HG03460 (cell line): ENCODE results near the gene PDP2.
A peak's percentile ranks its signal among the peaks of the same experiment; 100 is the strongest.
"Not testable (repeated sequence)": the region's sequence is repeated elsewhere in the genome, so short reads cannot be mapped to it uniquely, and the experiment has no call there.

Experiments
- ATAC-seq: cut with Tn5 transposase; IDR thresholded peaks from one replicate; pipeline ENCODE4 v1.9.1; 2021; ENCODE audit not compliant: unreplicated experiment

PDP2 gene

DNA sequence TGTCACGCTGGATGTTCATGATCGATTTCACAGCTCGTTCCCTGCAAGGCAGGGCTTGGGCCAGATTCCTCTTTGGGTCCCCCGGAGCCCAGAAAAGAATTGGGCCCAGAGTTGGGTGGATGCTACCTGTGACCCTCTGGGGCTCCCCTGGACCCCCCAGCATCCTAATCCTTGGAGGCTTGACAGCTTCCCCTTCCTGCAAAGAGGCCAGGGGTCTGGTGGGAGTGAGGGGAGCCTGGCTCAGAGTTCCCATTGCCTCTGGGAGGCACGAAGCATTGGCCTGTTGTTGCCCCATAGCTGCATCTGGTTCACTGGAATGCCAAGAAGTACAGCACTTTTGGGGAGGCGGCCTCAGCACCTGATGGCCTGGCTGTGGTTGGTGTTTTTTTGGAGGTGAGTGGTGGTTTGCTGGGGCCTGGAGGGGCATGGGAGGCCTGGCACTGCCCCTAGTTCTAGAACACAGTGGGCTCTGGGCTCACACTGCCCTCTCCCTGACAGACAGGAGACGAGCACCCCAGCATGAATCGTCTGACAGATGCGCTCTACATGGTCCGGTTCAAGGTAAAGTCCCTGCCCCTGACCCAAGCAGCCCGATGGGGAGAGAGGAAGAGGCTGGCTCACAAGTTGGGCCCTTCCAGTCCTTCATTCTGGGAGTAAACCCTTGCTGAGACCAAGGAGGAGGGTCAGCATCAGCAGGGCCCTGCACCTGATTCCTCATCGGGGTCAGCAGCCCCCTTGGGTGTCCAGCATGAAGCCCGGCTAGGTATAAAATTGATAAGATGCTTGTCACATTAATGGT is 28.9 kb upstream of the PDP2 start:
- no peak for ATAC-seq

DNA sequence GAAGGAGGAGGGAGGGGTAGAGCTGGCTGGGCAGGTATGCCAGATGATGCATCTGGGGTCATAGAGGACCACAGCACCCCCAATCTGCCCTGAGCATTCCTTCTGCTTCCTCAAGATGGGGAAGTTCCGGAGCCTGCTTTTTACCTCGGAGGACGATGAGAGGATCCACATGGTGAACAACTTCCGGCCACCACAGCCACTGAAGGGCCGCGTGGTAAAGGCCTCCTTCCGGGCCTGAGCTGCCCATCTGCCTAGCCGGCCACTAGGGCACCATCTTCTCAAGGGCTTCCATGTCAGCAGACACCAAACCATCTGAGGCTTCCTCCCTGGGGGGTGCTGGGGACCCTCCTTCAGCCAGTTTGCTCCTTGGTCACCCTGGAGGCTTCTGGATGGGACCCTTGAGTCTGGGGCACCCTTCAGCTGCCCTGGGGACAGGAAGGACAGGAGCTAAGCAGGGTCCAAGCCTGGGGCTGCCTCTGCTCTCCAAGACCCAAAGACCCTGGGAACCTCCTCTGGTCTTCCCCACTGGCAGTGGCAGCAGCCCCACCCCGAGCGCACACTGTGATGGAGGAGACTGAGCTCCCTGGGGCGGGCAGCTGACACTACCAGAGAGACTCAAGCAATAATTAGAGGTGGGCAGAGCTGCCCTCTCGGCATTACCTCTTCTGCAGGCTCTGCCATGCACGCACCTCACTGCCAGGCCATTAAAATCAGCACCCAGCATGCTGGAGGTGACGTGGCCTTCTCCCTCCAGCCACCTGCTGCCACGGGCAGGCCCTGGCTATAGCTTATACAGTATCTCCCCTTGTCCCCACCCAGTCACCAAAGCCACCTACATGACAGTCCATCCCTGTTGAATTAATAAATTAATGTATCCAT is 26.8 kb upstream of the PDP2 start:
- ATAC-seq = no peak

DNA sequence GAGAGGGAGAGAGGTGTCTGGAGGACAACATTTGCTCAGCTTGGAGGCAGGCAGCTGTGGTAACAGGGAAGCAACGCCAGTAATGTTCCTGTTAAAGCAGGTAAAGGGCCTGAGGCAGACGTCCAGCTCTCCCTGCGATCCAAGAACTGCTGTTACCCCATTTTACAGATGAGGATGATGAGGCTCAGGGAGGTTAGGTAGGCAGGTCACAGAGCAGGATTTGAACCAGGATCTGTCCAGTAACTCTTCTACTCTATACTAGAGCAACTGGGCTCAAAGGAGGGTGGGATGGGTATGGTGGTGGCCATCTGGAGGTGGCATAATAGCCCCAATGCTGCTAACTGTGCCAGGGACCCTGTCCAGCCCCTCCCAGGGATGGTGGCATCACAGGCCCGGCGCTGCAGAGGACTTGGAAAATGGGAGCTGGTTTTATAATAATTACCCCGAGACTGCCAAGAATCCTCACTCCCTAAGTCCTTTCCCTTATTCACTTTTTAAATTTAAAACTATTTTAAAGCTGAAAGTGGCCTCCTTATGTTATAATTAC is 24.1 kb upstream of the PDP2 start:
- ATAC-seq = no peak

DNA sequence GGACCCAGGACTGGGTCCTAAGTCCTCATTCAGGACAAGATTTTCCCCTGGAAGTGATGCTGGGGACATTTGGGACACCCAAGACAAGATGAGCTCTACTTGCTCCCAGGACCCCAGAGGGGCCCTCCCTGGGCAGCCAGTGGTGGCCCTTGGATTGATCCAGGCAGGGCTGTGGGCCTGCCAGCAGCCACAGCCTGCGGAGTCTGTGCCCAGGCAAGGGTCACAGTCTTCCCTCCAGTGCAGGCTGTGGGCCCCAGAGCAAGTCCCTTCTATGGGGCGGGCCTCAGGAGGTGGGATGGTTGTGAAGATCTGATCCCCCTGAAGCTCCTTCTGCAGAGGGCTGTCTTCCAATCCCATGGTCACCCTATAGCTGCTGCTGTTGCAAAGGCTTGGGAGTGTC is 23.5 kb upstream of the PDP2 start:
- no peak for ATAC-seq

DNA sequence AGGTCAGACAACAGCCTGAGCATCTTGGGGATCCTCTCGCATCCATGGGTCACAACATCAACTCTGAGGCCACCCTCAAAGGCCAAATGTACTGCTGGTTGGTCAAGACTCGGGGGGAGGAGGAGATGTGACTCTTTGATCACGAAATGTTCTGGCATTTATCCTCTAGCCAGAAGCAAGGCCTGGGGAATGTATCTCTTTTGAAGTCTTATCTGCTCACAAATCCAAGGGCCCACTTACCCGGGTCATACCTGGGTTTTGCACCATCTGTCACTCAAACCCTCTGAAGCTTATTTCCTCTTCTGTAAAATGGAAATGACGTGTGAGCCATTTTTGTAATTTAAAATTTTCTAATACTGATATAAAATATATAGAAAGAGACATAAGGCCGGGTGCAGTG is 22.9 kb upstream of the PDP2 start:
- ATAC-seq = no peak

DNA sequence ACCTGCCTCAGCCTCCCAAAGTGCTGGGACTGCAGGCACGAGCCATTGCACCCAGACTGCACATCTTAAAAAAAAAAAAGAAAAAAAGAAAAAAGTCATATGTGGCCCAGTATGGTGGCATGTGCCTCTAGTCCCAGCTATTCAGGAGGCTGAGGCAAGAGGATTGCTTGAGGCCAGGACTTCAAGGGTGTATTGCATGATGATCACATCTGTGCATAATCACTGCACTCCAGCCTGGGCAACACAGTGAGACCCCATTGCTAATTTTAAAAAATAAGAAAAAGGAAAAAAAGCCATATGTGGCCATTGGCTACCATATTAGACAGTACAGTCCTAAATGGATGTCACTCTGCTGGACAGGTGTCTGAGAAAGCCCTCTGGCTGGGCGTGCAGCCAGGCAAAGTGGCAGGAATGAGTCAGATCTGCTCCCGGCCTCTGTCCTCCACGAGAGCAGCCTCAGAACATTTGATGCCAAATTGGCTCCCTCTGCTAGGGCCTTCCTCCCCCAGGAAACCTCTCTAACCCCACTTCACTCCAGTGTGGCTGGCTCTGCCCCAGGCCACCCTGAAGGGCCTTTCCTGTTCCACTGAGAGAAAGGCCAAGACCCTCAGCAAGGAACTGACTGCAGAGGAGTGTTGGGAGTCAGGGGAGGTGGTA is 21.4 kb upstream of the PDP2 start:
- no peak for ATAC-seq

DNA sequence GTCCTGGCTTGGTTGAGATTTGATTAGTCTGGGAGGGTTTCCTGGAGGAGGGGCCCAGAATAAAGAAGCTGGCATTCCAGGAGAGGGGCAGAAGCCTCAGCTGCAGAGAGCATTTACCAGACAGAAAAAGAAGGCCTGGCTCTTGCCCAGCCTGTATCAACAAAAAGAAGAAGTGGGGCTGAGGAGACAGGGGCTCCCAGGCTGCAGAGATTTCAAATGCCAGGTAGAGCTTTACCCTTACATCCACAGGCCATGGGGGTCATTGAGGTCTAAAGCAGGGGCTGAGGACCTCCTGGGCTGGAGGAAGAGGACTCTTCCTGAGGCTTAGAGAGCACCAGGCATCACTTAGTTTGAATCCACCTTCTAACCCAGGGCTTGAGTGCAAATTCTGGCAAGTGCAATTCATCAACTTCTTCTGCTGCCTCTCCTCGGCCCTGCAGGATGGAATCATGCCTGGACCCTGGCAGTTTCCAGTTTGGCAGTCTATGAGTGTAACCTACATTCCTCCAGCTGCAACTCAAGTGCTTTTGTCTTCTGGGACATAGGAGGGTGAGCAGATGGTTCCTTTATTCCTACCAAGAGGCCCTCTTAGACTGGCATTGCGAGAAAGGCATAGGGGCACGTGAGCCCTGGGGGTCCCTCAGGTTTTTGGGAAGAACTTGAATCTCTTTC is 20.8 kb upstream of the PDP2 start:
- no peak for ATAC-seq

DNA sequence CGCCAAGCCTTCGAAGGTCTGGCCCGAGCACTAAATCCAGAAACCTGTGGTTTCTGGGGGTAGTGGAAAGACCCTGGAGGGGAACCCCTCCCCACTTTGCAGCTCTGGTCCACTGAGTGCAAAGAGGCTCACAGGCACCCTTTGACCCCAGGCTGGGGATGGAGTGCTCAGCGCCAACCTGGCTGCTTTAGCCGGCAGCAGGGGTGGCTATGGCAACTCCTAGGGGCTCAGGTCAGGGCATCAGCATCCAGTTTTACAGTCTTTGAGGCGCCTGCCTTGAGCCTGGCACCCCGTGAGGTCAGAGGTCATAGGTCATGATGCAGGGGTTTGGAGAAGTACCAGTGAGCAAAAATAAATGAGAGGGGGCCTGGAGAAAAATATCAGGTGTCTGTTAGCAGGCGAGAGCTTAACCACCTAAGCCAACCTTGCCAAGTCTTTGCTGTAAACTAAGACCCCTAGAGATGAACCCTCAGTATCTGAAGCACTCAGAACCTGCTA is 18.2 kb upstream of the PDP2 start:
- ATAC-seq = no peak

DNA sequence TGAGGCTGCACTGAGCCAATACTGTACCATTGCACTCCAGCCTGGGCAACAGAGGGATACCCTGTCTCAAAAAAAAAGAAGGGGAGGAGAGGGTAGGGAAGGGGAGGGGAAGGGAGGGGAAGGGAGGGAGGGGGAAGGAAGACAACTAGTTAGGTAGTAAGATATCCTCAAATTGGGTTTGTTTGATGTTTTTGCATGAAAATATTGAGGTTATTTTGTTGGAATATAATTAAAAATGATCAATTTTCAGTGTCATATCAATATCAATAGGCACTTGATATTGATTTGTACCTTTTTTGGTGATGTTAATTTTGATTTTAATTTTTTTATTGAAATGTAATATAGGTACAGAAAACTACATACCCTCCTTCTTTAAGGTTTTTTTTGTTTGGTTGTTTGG is 16.6 kb upstream of the PDP2 start:
- ATAC-seq = no peak

DNA sequence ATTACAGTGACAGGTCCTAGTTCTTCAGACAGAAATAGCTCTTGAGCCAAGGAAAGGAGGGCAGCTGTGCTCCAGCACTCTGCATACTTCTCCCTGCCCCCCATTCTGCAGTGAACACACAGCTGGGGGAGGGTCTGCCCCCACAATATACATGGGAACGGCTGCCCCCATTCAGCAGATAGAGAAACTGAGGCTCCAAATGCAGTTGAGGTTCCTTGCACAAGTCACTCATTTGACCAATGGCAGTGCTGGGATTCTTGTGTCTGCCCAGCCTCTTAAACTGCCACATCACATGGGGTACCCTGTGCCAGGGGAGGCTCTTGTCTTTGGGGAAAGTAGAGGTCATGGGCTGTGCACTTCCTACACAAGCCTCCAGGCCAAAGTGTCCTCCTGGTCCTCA is 10.9 kb upstream of the PDP2 start:
- no peak for ATAC-seq

DNA sequence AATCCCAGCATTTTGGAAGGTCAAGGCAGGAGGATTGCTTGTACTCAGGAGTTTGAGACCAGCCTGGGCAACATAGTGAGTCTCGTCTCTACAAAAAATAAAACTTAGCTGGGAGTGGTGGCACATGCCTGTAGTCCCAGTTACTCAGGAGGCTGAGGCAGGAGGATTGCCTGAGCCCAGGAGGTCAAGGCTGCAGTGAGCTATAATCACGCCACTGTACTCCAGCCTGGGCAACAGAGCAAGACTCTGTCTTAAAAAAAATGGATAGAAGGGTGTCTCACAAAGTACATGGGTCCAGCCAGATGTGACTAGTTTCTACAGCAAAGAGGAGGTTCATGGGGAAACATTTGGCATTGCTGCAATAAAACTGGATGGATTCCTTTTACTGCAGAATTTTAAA is 9.0 kb upstream of the PDP2 start:
- not testable (repeated sequence) for ATAC-seq

DNA sequence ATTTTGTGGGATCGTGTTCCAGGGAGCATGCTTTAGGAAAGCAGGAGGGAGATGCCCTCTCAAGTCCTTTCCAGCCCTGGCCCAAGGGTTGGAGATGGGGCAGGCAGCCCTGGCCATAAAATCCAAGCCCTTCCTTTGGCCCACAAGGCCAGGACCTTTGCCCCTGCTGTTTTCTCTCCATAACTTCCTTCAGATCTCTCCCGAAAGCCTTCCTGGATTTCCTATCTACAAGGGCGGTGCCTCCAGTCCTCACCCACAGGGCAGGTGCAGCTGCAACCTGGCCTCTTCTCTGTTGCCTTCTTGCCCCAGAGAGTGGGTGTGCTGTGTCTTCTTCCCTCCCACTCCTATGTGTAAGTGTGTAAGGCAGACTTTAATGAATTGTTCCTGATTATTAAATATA is 8.5 kb upstream of the PDP2 start:
- no peak for ATAC-seq

DNA sequence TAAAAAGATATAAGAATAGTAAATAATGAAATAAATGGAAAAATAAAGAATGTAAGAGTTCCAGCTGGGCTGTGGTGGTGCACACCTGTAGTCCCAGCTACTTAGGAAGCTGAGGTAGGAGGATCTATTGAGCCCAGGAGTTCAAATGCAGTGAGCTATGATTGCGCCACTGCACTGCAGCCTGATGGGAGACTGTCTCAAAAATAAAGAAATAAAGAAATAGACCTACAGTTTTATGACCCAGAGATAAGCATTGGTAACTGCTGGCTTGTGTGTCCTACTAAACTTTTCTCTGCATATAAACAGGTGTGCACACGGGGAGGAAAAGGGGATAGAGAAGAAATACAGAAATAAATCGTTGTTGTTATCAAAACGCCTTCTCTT is 7.8 kb upstream of the PDP2 start:
- ATAC-seq = no peak

DNA sequence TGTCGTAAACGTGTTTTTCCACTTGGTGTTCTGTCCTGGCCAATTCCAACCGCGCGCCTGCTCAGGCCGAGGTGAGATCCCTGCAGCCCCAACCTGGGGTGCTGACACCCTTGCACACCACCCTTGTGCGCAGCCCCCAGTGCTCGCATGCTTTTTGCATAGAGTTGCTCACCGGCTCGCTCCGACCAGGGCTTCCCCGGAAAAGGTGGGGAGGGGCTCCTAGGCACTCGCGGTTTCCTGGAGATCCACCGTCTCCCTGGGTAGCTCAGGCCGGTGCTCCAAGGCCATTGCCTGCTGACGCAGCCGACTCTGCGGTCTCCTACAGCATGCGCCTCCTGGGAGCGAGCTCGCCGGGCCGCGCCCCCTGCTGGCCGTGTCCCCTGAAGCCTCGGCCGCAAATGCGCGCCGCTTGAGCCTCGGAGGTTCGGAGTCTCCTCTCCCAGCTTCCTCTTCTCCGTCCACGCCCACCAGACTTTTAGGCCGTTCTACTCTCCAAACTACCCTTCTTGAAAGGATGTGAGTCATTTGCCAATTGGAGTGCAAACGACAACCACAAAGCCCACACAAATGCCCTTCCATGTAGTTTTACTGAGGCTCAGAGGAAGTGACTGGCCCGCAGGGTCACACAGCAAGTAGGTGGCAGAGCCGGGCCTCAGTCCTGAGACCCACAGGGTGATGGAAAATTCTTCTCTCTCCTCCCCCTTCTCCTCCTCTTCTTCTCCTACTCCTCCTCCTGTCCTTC is 7.2 kb upstream of the PDP2 start:
- ATAC-seq = peak; percentile 78

DNA sequence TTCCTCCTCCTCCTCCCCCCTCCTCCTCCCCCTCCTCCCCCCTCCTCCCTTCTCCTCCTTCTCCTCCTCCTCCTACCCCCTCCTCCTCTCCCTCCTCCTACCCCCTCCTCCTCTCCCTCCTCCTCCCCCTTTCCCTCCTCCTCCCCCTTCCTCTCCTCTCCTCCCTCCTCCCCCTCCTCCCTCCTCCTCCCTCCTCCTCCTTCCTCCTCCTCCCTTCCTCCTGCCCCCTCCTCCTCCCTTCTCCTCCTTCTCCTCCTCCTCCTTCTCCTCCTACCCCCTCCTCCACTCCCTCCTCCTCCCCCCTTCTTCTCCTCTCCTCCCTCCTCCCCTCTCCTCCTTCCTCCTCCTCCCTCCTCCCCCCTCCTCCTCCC is 6.6 kb upstream of the PDP2 start:
- ATAC-seq = no peak

DNA sequence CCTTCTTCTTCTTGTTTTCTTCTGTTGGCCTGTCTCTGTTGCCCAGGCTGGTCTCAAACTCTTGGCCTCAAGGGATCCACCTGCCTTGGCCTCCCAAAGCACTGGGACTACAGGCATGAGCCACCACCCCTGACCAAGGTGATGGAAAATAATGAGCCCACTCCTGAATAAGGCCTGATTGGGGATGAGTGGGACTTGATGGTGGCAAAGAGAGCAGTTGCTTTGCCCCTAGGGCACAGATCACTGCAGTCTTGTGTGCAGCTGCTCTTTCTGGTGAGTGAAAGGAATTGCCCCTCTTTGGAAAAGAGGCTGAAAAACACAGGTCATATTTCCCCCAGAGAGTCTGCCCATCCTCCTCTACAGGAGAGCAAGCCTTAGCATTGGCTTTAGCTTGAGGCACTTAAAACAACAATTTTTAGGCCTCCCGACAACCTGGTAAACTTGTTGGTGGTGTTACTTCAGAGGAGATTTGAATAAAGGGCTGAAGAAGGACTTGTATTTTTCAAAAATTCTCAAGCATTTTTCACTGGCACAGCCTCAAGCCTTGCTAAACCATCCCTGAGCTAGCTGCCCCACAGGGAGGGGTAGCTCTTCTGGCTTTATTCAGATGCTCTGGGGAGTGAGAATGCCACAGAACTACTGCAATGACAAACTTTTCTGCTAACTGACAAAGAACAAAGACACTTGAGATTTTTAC is 6.1 kb upstream of the PDP2 start:
- no peak for ATAC-seq

DNA sequence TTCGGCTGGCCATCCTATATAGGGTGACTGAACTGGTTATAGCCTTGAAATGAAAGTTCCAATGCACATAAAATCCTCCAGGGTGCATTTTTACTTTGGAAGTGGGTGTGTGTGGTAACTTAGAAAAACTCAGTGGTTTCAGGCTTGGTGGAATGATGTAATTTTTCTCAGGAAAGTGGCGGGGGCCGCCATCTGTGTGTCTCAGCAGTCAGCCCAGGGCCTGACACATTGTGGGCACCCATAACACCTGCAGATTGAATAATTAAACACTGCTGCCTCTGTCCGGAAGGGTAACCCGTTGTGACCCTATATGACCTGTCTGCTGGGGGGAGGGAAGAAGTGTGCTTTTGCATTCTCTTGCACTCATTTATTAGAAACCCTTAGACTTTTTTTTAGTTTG is 2.2 kb upstream of the PDP2 start:
- peak; percentile 22 for ATAC-seq

DNA sequence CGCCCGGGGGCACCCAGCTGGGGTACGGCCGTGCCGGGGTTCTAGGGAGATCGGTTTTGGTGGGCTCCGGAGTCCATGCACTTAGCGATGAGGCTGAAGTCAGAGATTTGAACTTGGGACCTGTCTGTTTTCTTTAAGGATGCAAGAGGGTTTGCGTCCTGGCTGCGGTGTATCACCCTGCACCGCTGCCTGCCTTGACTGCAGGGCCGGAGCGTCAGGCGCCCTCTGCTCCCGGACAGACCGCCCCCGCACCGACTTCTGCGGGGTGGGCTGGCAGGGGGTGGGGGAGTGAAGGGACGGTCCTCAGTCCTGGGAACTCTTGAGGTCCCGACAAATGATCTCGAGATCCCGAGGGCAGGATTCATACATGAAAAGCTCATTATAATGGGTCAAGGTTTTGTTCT is 701 bp downstream of the PDP2 start:
- peak; percentile 2 for ATAC-seq

DNA sequence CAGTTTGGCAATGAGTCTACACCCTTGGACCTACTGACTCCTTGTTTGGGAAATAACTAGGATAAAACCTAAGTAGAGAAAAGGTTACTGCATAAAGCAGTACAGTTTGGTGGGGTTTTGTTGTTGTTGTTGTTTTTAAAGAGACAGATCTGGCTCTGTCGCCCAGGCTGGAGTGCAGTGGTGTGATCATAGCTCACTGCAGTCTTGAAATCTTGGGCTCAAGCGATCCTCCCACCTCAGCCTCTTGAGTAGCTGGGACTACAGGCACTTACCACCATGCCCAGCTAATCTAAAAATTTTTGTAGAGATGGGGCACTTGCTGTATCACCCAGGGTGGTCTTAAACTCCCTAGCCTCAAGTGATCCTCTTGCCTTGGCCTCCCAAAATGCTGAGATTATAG is 1.2 kb downstream of the PDP2 start:
- ATAC-seq = no peak
